Vagina (tissue), 2 donors: ENCODE data around the gene CLPSL2. TPM values are rescaled to one million over a fixed set of nuclear protein-coding genes. Genes with fewer than 3 reads are reported as not detected.

Experiments
- DNase-seq, 2 donors: peaks; one replicate each; pipeline ENCODE4 v3.0.0-alpha.2; 2017; ENCODE audit errors: extremely low spot score in 2 of 2
- H3K27ac ChIP-seq: fragments of 200-600 bp; sonication (generic); one replicate; pipeline ENCODE4 v1.5.1; 2019
- H3K27me3 ChIP-seq: fragments of 200-600 bp; sonication (generic); one replicate; pipeline ENCODE4 v1.5.1; 2019
- H3K36me3 ChIP-seq, 2 donors: fragments of 200-600 bp; sonication (generic); one replicate each; pipeline ENCODE4 v1.5.1; 2017 to 2019
- H3K4me1 ChIP-seq: fragments of 200-600 bp; sonication (generic); one replicate; pipeline ENCODE4 v1.5.1; 2019
- H3K4me3 ChIP-seq, 2 donors: fragments of 200-600 bp; sonication (generic); 1 replicate in 1 of 2; 2 replicates in 1 of 2; pipeline ENCODE4 v1.5.1; 2016 to 2019
- H3K9me3 ChIP-seq: fragments of 200-600 bp; sonication (generic); one replicate; pipeline ENCODE4 v1.5.1; 2019
- CTCF ChIP-seq, 3 experiments: fragments of 450-650 bp in 2 of 3; fragments of 200-600 bp in 1 of 3; sonication (generic) in 1 of 3; IDR thresholded peaks; one replicate each; pipeline ENCODE4 v1.5.1; 2017 to 2019; ENCODE audit warnings: antibody characterized with exemption in 3 of 3, mild to moderate bottlenecking in 2 of 3, moderate library complexity in 2 of 3
- POLR2A ChIP-seq, 2 donors: fragments of 450-650 bp; IDR thresholded peaks; one replicate each; pipeline ENCODE4 v1.6.1; 2017; ENCODE audit warnings: antibody characterized with exemption in 2 of 2, mild to moderate bottlenecking in 2 of 2, moderate library complexity in 2 of 2
- POLR2AphosphoS5 ChIP-seq, 2 donors: sonication (generic); formaldehyde crosslinking; IDR thresholded peaks; one replicate each; pipeline ENCODE4 v1.9.0; 2017; ENCODE audit warnings: antibody characterized with exemption in 2 of 2, mild to moderate bottlenecking in 2 of 2, low read depth in 1 of 2; ENCODE audit not compliant: insufficient read depth in 1 of 2
- intact Hi-C: fragments of 100-400 bp; cut with DNase I; formaldehyde crosslinking; loops from one replicate; pipeline ENCODE4 v1.15.1; 2023
- total RNA-seq: library from RNA; depleted of rRNA; stranded (reverse); fragments of >200 nt; gene quantifications from one replicate; pipeline ENCODE4 v1.2.3, GENCODE V29; 2016

CLPSL2 gene
- total RNA-seq, 1 donor from 2014 or later, result not detected

DNA sequence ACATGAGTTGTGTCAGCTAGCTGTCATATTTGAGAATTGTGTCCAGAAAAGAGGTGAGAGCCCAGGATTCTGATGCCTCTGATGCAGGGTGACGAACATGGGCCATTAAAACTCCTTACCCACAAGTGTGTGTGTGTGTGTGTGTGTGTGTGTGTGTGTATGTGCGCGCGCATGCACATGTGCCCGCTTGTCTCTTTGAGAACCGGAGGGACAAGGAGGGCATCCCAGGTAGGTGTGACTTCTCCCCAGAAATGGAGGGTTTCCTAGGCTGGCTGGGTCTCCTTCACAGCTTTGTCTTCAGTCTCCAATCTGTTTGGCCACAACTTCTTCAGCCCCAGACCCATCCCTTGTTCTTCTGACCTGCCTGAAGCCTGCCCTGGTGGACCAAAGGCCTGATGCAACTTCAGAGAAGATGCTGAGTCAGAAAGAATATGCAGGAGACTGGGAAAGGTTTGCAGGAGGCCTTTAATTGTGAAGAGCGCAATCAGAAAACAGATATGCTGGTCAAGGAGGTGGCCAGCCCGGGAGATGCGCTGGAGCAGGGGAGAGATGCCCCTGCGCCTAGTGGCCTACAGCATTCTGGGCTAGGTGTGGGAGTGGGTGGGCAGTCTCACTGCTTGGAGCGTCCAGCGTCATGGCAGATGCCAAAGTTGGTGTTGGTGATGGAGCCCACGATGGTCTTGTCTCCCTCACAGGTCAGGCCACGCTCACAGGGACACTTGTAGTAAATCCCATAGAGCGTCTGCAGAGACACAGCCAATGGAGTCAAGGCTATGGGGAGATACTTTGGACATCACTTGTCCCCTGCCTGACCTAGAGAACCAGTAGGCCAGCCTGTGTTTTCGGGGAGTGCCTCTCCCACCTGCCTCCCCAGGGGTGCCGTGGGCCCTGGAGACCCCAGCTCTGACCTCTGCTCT is 18.4 kb downstream of the CLPSL2 start:
- no peaks in the 10 kb centered on the region for H3K4me1 ChIP-seq
- DNase-seq, result no peak
- intact Hi-C loops, result loop anchor here (5.0 kb wide), 1 partner anchor 1562 kb away; no protein-coding TSS in a partner anchor
- no peaks in the 10 kb centered on the region for H3K36me3 ChIP-seq
- TF ChIP-seq CTCF (IDR thresholded peaks at IDR 0.05) (no peak), POLR2AphosphoS5 (IDR thresholded peaks at IDR 0.05; ENCODE audit: insufficient read depth in 1 of 2, low read depth in 1 of 2) (no peak), POLR2A (IDR thresholded peaks at IDR 0.05) (no peak)
- H3K4me3 ChIP-seq, result no peak overlapping the region
- H3K27ac ChIP-seq, result no peak overlapping the region
- no peaks in the 10 kb centered on the region for H3K27me3 ChIP-seq
- H3K9me3 ChIP-seq, result no peaks in the 10 kb centered on the region

DNA sequence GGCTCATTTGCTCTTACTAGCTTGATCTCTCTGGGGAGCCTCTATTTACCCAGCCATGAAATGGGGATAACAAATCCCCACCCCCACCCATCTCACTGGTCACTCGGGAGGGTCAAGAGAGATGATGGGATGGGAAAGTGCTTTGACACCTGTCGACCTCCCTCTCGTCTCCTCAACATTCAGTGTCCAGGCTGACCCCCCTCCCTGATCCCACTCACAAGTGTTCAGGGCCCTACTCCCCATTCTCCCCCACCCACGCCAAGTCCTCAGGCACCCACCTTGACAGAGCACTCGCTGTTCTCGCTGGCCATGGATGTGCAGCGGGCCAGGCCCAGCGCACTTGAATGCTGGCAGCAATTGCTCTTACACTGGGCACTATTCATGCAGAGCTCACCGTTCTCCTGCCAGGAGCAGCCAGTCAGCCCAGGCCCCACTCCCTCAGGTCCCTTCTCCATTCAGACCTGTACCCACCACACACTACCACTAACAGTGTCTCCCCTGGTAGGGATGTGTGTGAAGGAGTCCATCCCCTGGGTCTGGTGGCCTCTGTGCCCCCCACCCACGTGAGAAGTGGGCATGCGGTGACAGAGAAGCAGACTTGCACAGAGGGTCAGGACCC is 19.2 kb downstream of the CLPSL2 start:
- Histone ChIP-seq H3K9me3 (no peaks in the 10 kb centered on the region), H3K4me1 (no peaks in the 10 kb centered on the region), H3K4me3 (no peak overlapping the region), H3K27me3 (no peaks in the 10 kb centered on the region), H3K36me3 (no peaks in the 10 kb centered on the region), H3K27ac (no peak overlapping the region)
- no peak for DNase-seq
- no peak for TF ChIP-seq CTCF (IDR thresholded peaks at IDR 0.05)
- no peak for TF ChIP-seq POLR2A (IDR thresholded peaks at IDR 0.05)
- no peak for TF ChIP-seq POLR2AphosphoS5 (IDR thresholded peaks at IDR 0.05; ENCODE audit: insufficient read depth in 1 of 2, low read depth in 1 of 2)
- intact Hi-C loops, result loop anchor here (5.0 kb wide), 1 partner anchor 1563 kb away; no protein-coding TSS in a partner anchor

GRCh38 chr6:35796236-35796635 is 19.8 kb downstream of the CLPSL2 start:
- H3K4me3 ChIP-seq, result no peak overlapping the region
- H3K27ac ChIP-seq, result no peak overlapping the region
- no peaks in the 10 kb centered on the region for H3K36me3 ChIP-seq
- H3K27me3 ChIP-seq, result no peaks in the 10 kb centered on the region
- intact Hi-C loops, result loop anchor here (5.0 kb wide), 1 partner anchor 1564 kb away; no protein-coding TSS in a partner anchor
- DNase-seq, result no peak
- H3K4me1 ChIP-seq, result no peaks in the 10 kb centered on the region
- no peaks in the 10 kb centered on the region for H3K9me3 ChIP-seq
- TF ChIP-seq POLR2AphosphoS5 (IDR thresholded peaks at IDR 0.05; ENCODE audit: insufficient read depth in 1 of 2, low read depth in 1 of 2), result no peak
- no peak for TF ChIP-seq CTCF (IDR thresholded peaks at IDR 0.05)
- TF ChIP-seq POLR2A (IDR thresholded peaks at IDR 0.05), result no peak

DNA sequence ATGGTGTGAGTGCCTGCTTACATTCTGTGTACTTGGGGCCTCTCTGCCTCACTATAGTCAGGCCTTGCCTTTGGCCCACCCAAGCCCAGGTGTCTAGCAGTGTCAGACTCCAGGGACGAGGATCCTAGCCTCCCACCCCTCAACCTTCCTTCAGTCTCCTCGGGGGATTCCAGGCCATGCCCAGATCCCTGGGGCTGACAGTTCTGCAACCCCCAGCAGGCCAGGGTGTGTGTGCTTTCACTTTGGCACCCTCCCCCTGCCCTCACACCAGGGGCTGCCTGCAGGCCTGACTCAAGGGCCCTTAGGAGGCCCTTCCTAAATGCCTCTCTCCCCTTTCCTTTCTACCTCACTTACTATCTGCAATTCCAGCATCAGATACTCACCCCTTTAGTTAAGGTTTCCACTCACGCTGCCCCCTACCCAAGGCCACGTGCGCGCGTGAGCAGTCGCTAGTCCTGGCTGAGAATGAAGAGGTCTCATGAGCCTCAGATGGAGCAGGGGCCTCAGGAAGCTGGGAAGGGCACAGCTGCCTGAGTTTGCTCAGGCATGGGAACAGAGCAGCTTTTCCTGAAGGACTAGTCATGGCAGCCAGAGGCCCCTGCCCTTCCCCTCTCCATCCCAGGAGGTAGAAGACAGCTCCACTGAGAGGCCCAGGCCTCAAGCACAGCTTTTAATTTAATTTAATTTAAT is 21.6 kb downstream of the CLPSL2 start:
- H3K27ac ChIP-seq, result no peak overlapping the region
- intact Hi-C loops, result loop anchor here (1.0 to 5.0 kb wide), 2 partner anchors 11 to 1566 kb away; no protein-coding TSS in a partner anchor
- TF ChIP-seq POLR2AphosphoS5 (IDR thresholded peaks at IDR 0.05; ENCODE audit: insufficient read depth in 1 of 2, low read depth in 1 of 2), result no peak
- no peak for TF ChIP-seq POLR2A (IDR thresholded peaks at IDR 0.05)
- no peak for TF ChIP-seq CTCF (IDR thresholded peaks at IDR 0.05)
- no peak for DNase-seq
- H3K4me3 ChIP-seq, result no peak overlapping the region
- H3K27me3 ChIP-seq, result no peaks in the 10 kb centered on the region
- H3K9me3 ChIP-seq, result no peaks in the 10 kb centered on the region
- H3K36me3 ChIP-seq, result no peaks in the 10 kb centered on the region
- no peaks in the 10 kb centered on the region for H3K4me1 ChIP-seq
